SK-N-MC (cell line): ENCODE data around the gene ADAM21.
A peak's percentile ranks its signal among the peaks of the same experiment; 100 is the strongest.
"Not testable (repeated sequence)": the region's sequence is repeated elsewhere in the genome, so short reads cannot be mapped to it uniquely, and the experiment has no call there.

Source experiments
- DNase-seq: peaks from one replicate; pipeline ENCODE4 v3.0.0-alpha.2; 2011; ENCODE audit warnings: low read depth, low spot score
- H3K27ac ChIP-seq: fragments of 200-600 bp; sonication (generic); 2 replicates; pipeline ENCODE4 v1.5.1; 2016; ENCODE audit warnings: mixed run types
- H3K36me3 ChIP-seq: fragments of 200-600 bp; sonication (generic); 2 replicates; pipeline ENCODE4 v1.6.1; 2017; ENCODE audit warnings: antibody characterized with exemption, low read length, mixed read lengths; ENCODE audit not compliant: insufficient read depth
- H3K4me3 ChIP-seq: fragments of 200-600 bp; sonication (generic); 2 replicates; pipeline ENCODE4 v1.5.1; 2016
- H3K9ac ChIP-seq: fragments of 200-600 bp; sonication (generic); 2 replicates; pipeline ENCODE4 v1.8.0; 2017; ENCODE audit warnings: mixed run types, mixed read lengths; ENCODE audit not compliant: insufficient read length
- H3K9me3 ChIP-seq: fragments of 200-600 bp; sonication (generic); 2 replicates; pipeline ENCODE4 v1.6.1; 2017; ENCODE audit warnings: low read depth, mild to moderate bottlenecking, antibody characterized with exemption, low read length, moderate library complexity, mixed read lengths
- EZH2 ChIP-seq: fragments of 200-600 bp; sonication (generic); IDR thresholded peaks from one replicate; pipeline ENCODE4 v1.6.1; 2017; ENCODE audit warnings: antibody characterized with exemption
- FOXP2 ChIP-seq: optimal IDR thresholded peaks from 2 replicates; pipeline ENCODE3; 2011; ENCODE audit warnings: mild to moderate bottlenecking, moderate library complexity; ENCODE audit not compliant: insufficient read depth; ENCODE audit errors: extremely low read length, control extremely low read depth
- POLR2AphosphoS5 ChIP-seq: IDR thresholded peaks from 2 replicates; pipeline ENCODE4 v1.6.1; 2012; ENCODE audit warnings: mild to moderate bottlenecking, low read depth, low read length, borderline replicate concordance

ADAM21 gene

DNA sequence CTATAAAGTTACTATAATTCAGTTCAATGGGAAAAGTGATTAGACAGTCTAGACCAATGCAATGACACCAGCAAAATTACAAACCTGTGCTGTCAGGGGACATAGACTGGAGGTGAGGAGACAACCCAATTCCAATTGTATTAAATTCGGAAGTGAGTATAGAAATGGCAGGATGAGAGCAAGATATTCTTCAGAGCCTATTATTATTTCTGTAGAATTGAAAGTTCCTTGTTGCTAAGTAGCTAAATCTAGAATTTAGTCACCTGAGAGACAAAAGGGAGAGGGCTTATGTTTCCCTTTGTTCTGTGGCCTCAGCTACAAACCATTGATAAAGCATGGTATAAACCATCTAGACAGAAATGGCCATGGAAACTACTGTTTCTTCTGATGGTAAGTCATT lies at the start of gene ADAM21:
TSS of gene ADAM21 (plus strand) at position 301 of the 400 bp plus-strand sequence. CDS start 5,326 bp downstream, outside the sequence.
- Histone ChIP-seq H3K36me3 (no peaks in the 10 kb centered on the region), H3K27ac (no peak within 1 kb of the TSS), H3K9ac (no peak within 1 kb of the TSS), H3K4me3 (no peak within 1 kb of the TSS), H3K9me3 (no peaks in the 10 kb centered on the region)
- TF ChIP-seq FOXP2: no peak
- TF ChIP-seq EZH2: no peak
- no peak for TF ChIP-seq POLR2AphosphoS5
- no peak for DNase-seq

DNA sequence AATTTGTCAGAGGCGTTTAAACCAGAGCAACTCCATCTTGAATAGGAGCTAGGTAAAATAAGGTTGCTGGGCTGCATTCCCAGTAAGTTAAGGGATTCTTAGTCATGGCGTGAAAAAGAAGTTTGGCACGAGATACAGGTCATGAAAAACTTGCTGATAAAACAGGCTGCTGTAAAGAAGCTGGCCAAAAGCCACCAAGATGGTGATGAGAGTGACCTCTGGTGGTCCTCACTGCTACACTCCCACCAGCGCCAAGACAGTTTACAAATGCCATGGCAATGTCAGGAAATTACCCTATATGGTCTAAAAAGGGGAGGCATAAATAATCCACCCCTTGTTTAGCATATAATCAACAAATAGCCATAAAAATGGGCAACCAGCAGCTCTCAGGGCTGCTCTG lies 48.6 kb upstream of the ADAM21 start:
- not testable (repeated sequence) for DNase-seq, H3K36me3 ChIP-seq

DNA sequence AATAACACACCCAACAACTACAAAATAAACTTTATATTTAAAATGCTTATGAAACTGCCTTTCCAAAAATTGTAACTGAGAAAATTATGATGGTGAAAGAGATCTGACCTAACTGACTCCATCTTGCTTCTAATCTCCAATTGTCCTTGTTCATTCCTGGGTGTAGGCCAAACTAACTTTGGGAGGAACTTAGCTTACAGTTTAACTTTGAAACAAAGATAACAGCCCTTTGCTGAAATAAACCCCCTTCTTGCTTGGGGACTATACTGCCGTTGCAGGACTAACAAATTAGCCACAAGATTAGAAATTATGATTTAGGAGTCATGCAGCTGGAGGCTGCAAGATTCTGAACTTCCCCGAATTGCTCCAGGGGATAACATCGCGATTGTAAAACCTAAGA lies 45.8 kb upstream of the ADAM21 start:
- not testable (repeated sequence) for H3K9ac ChIP-seq, DNase-seq, H3K36me3 ChIP-seq, H3K9me3 ChIP-seq
- H3K4me3 ChIP-seq: 0 out of 2 replicates have a peak overlapping the region, but pooled peaks have one; percentile 15
- peak overlapping the region; percentile 42; the same call in 1 of the 2 replicates for H3K27ac ChIP-seq

More for the DNA sequence above, 48.6 kb upstream of the ADAM21 start:
- H3K9me3 ChIP-seq, H3K27ac ChIP-seq, H3K9ac ChIP-seq, H3K4me3 ChIP-seq: not testable (repeated sequence)

DNA sequence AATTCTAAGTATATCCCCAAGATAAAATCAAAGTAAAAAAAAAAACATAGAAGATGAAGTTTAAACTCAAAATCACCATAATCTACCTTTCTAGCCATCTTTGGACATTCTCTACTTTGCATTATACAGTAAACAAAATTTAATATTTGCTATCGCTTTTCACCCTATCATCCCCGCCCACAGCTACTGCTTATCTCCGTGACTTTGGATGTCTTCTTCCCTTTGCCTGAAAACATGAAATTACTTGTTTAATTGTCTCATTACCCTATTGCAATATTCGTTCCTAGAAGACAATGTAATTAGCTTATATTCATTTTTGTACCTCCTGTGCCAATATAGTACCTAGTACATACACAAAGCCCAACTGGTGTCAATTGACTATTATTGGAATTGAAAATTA lies 44.4 kb upstream of the ADAM21 start:
- Histone ChIP-seq H3K4me3 (no peak overlapping the region), H3K27ac (no peak overlapping the region), H3K9ac (no peak overlapping the region), H3K9me3 (no peaks in the 10 kb centered on the region), H3K36me3 (peaks cover 8% of the 10 kb centered on the region)
- TF ChIP-seq EZH2: no peak
- no peak for TF ChIP-seq FOXP2
- TF ChIP-seq POLR2AphosphoS5: no peak
- DNase-seq: no peak

DNA sequence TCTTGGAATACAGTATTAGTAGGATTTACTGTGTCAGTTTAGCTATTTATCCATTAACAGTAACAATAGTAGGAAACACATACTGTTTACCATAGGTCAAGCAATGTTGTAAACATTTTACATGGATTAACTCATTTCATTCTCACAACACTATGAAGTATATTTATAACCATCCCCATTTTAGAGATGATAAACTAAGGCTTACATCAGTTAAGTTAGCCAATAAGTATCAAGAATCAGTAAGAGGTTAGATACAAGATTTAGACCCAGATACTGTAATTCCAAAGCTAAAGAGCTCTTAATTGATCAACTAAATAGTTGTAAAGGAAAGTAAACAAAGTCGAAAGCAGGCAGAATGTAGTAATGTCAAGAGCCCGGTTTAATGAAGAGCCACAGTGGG lies 36.2 kb upstream of the ADAM21 start:
- no peak for DNase-seq
- Histone ChIP-seq H3K27ac (no peak overlapping the region), H3K36me3 (peaks cover 6% of the 10 kb centered on the region; the same call in 1 of the 2 replicates), H3K9ac (no peak overlapping the region), H3K4me3 (peak overlapping the region; percentile 91), H3K9me3 (no peaks in the 10 kb centered on the region)
- TF ChIP-seq POLR2AphosphoS5: no peak

DNA sequence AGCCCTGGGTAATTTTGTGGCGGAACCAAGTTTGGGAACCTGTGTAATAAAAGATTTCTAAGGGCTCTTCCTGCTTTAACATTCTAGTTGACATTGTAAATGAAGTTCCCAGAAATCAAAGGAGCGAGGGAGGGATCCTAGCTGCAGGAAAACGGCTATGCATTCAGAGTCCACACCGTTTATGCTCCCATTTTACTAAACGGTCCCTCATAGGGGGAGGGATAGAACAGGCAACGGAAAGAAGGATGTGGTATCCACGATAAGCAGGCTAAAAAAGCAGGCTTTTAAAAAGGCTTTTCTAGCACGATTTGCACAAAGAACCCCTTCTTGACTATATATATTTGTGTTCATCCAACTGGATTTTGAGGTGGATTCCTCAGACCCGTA lies 35.6 kb upstream of the ADAM21 start:
- Histone ChIP-seq H3K36me3 (peaks cover 6% of the 10 kb centered on the region; the same call in 1 of the 2 replicates), H3K9me3 (no peaks in the 10 kb centered on the region), H3K4me3 (peak overlapping the region; percentile 91), H3K9ac (peak overlapping the region; percentile 85), H3K27ac (no peak overlapping the region)
- TF ChIP-seq POLR2AphosphoS5 (no peak), FOXP2 (no peak), EZH2 (no peak)
- DNase-seq: no peak

DNA sequence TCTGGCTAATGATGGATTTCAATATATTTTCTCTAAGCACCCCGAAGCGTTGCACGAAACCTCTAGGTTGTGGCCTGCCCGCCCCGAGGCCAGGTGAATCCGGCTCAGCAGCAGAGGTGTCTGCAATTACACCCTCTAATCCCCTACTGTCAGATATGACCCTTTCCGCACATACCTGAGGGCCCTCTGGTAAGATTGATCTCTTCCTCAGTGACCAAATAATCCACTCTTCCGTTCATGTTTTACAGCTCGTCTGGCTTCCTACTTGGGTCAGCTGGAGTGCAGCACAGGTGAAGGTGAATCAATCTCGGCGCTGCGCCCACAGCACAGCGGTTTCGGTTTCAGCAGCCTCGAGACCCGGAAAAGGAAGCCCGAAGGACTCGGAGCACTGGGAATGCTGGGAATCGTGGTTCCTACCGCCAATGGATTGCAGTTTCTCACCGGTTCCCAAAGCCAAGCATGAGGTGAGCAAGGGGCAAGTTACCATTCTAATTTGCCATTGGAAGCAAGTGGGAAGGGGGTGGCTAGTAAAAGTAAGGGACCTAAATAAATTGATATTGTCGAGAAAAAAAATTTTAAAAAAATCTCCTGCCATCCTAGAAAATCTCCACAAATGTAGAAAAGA lies 35.1 kb upstream of the ADAM21 start, which contains the start of gene SYNJ2BP:
TSS of gene SYNJ2BP (minus strand) at position 366 of the 625 bp plus-strand sequence. CDS start at position 239, 127 bp downstream.
- Histone ChIP-seq H3K36me3 (peaks cover 6% of the 10 kb centered on the region; the same call in 1 of the 2 replicates), H3K4me3 (peak within 1 kb of the TSS; percentile 91), H3K27ac (no peak within 1 kb of the TSS), H3K9me3 (no peaks in the 10 kb centered on the region), H3K9ac (peak within 1 kb of the TSS; percentile 85)
- DNase-seq: no peak
- peak; percentile 81 for TF ChIP-seq POLR2AphosphoS5
- no peak for TF ChIP-seq FOXP2

DNA sequence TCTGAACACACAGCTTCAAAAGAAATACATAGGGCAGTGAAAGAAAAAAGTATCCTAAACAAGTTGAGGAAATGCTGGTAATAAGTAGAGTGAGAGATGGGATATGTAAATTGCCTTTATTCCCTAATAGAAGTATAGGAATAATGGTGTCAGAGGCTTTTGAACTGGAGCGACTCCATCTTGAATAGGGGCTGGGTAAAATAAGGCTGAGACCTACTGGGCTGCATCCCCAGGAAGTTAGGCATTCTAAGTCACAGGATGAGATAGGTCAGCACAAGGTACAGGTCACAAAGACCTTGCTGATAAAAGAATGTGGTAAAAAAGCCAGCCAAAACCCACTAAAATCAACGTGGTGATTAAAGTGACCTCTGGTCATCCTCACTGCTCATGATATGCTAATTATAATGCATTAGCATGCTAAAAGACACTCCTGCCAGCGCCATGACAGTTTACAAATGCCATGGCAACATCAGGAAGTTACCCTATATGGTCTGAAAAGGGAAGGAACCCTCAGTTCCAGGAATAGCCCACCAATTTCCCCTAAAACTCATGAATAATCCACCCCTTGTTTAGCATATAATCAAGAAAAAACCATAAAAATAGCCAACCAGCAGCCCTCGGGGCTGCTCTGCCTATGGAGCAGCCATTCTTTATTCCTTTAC lies 32.6 kb upstream of the ADAM21 start:
- DNase-seq, H3K9ac ChIP-seq, H3K27ac ChIP-seq, H3K4me3 ChIP-seq, H3K9me3 ChIP-seq, H3K36me3 ChIP-seq: not testable (repeated sequence)

DNA sequence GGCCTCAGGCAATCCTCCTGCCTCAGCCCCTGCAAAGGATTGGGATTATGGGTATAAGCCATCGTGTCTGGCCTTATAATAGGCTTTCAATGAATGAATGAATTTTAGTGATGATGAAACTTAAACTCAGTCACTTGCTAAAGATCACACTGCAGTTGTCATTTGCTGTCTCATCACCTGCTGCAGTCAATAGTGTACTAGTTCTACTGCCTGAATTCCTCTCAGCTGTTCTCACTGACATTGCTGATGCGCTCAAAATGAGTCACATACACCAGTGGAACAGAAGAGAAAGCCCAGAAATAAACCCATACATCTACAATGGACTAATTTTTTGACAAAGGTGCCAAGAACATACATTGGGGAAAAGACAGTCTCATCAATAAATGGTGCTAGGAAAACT lies 29.4 kb upstream of the ADAM21 start:
- H3K4me3 ChIP-seq: no peak overlapping the region
- no peak for TF ChIP-seq FOXP2
- TF ChIP-seq EZH2: no peak
- TF ChIP-seq POLR2AphosphoS5: no peak
- no peak for DNase-seq

More for the DNA sequence above, 29.4 kb upstream of the ADAM21 start:
- Histone ChIP-seq H3K9me3 (no peaks in the 10 kb centered on the region), H3K27ac (no peak overlapping the region), H3K9ac (no peak overlapping the region), H3K36me3 (no peaks in the 10 kb centered on the region)
